CD4-positive, alpha-beta memory T cell (primary cell): ENCODE measurements around the gene ATP2C2. TPM values are rescaled to one million over a fixed set of nuclear protein-coding genes. Genes with fewer than 3 reads are reported as not detected.

Experiments
- CTCF ChIA-PET: fragments of 350-600 bp; sonication (Branson Sonifier 250); formaldehyde crosslinking; loops from one replicate; lab custom pipeline; 2021; ENCODE audit warnings: inconsistent platforms; ENCODE audit not compliant: partially characterized antibody; lab: Charles Lee
- POLR2A ChIA-PET: fragments of 350-600 bp; sonication (Branson Sonifier 250); formaldehyde crosslinking; loops from one replicate; lab custom pipeline; 2021; ENCODE audit not compliant: partially characterized antibody; lab: Charles Lee
- DNase-seq, 5 donors: peaks; one replicate each; pipeline versions ENCODE4 v3.0.0 to v3.0.0-alpha.2; 2020 to 2022; ENCODE audit warnings: mixed read lengths in 1 of 5
- H3K27ac ChIP-seq: one replicate; pipeline ENCODE4 v1.7.0; 2013; ENCODE audit warnings: low read depth, low read length
- H3K27me3 ChIP-seq: 2 replicates; pipeline ENCODE4 v1.7.0; 2013; ENCODE audit warnings: mild to moderate bottlenecking, low read length, moderate library complexity; ENCODE audit not compliant: insufficient read depth
- H3K36me3 ChIP-seq: 2 replicates; pipeline ENCODE4 v1.7.0; 2013; ENCODE audit warnings: mild to moderate bottlenecking, low read length, moderate library complexity; ENCODE audit not compliant: insufficient read depth
- H3K4me1 ChIP-seq: 2 replicates; pipeline ENCODE4 v1.7.0; 2013; ENCODE audit warnings: mild to moderate bottlenecking, low read length, moderate library complexity; ENCODE audit not compliant: insufficient read depth
- H3K4me3 ChIP-seq, 2 donors: one replicate each; pipeline ENCODE4 v1.7.0; 2013; ENCODE audit warnings: low read length in 2 of 2, mild to moderate bottlenecking in 1 of 2
- H3K9me3 ChIP-seq, 2 donors: one replicate each; pipeline ENCODE4 v1.7.0; 2013; ENCODE audit warnings: low read length in 2 of 2, control low read depth in 1 of 2; ENCODE audit not compliant: control insufficient read depth in 1 of 2
- H3K27ac Mint-ChIP-seq, 7 donors: one replicate each; pipeline ENCODE4 v1.8.0; 2020 to 2021; ENCODE audit warnings: mixed read lengths in 7 of 7, mild to moderate bottlenecking in 6 of 7, inconsistent platforms in 3 of 7, moderate library complexity in 3 of 7
- H3K27me3 Mint-ChIP-seq, 2 donors: one replicate each; pipeline ENCODE4 v1.8.0; 2020 to 2021; ENCODE audit warnings: mixed read lengths in 2 of 2
- H3K36me3 Mint-ChIP-seq, 2 donors: one replicate each; pipeline ENCODE4 v1.8.0; 2020 to 2021; ENCODE audit warnings: mixed read lengths in 2 of 2, inconsistent platforms in 1 of 2, mild to moderate bottlenecking in 1 of 2
- H3K4me1 Mint-ChIP-seq, 4 donors: one replicate each; pipeline ENCODE4 v1.8.0; 2020 to 2021; ENCODE audit warnings: mixed read lengths in 4 of 4, mild to moderate bottlenecking in 1 of 4
- H3K4me3 Mint-ChIP-seq, 8 donors: one replicate each; pipeline ENCODE4 v1.8.0; 2020 to 2021; ENCODE audit warnings: mixed read lengths in 8 of 8, mild to moderate bottlenecking in 7 of 8, moderate library complexity in 6 of 8, inconsistent platforms in 3 of 8
- H3K9me3 Mint-ChIP-seq, 8 donors: one replicate each; pipeline ENCODE4 v1.8.0; 2020 to 2021; ENCODE audit warnings: mixed read lengths in 8 of 8, mild to moderate bottlenecking in 5 of 8, inconsistent platforms in 3 of 8, moderate library complexity in 1 of 8
- intact Hi-C: fragments of 100-400 bp; cut with micrococcal nuclease; formaldehyde crosslinking; loops from one replicate; pipeline ENCODE4 v1.15.1; 2023
- polyA plus RNA-seq, 2 donors: library from polyadenylated mRNA; unstranded; fragments of 300-500 nt; fragmentation: Illumina TruSeq; gene quantifications; one replicate each; pipeline ENCODE4 v1.2.3, GENCODE V29; 2021
- total RNA-seq, 2 experiments: library from RNA; stranded (reverse); gene quantifications; one replicate each; pipeline ENCODE4 v1.2.3, GENCODE V29; 2021

ATP2C2 gene
- total and polyA plus RNA-seq, 4 experiments from 2014 or later: not detected

GRCh38 chr16:84454611-84455010 is 86.3 kb downstream of the ATP2C2 start:
- POLR2A ChIA-PET: no interaction called here
- no peaks in the 10 kb centered on the region for H3K4me1 ChIP-seq
- intact Hi-C loops: no loop called here

GRCh38 chr16:84455031-84455430 is 86.7 kb downstream of the ATP2C2 start:
- ChIA-PET CTCF (no interaction called here), POLR2A (no interaction called here)
- Histone ChIP-seq H3K27me3 (no peaks in the 10 kb centered on the region), H3K36me3 (no peaks in the 10 kb centered on the region), H3K4me3 (no peak overlapping the region), H3K27ac (no peak overlapping the region), H3K4me1 (no peaks in the 10 kb centered on the region), H3K9me3 (no peaks in the 10 kb centered on the region)
- Mint-ChIP-seq H3K27ac (peak overlapping the region in 1 of 7 donors; percentile 1), H3K4me3 (no peak overlapping the region), H3K4me1 (no peaks in the 10 kb centered on the region), H3K36me3 (peaks cover 0 to 1% of the 10 kb centered on the region in 2 donors), H3K9me3 (peaks cover 0 to 5% (median 0%) of the 10 kb centered on the region in 8 donors), H3K27me3 (no peaks in the 10 kb centered on the region)
- no peak for DNase-seq
- intact Hi-C loops: no loop called here

More at GRCh38 chr16:84454611-84455010, 86.3 kb downstream of the ATP2C2 start:
- Histone ChIP-seq H3K9me3 (no peaks in the 10 kb centered on the region), H3K27me3 (no peaks in the 10 kb centered on the region), H3K4me3 (no peak overlapping the region), H3K36me3 (no peaks in the 10 kb centered on the region), H3K27ac (no peak overlapping the region)
- no peak overlapping the region for H3K27ac Mint-ChIP-seq
- no peak overlapping the region for H3K4me3 Mint-ChIP-seq
- peaks cover 0 to 5% (median 0%) of the 10 kb centered on the region in 8 donors for H3K9me3 Mint-ChIP-seq
- H3K27me3 Mint-ChIP-seq: no peaks in the 10 kb centered on the region
- no peaks in the 10 kb centered on the region for H3K4me1 Mint-ChIP-seq
- no peak for DNase-seq
- CTCF ChIA-PET: no interaction called here
- H3K36me3 Mint-ChIP-seq: no peaks in the 10 kb centered on the region

- intact Hi-C loops: no loop called here
- no peak overlapping the region for H3K4me3 ChIP-seq
- peaks cover 0 to 2% (median 0%) of the 10 kb centered on the region in 4 donors for H3K4me1 Mint-ChIP-seq
- no peak overlapping the region for H3K4me3 Mint-ChIP-seq
- no peaks in the 10 kb centered on the region for H3K4me1 ChIP-seq
- peaks cover 5% of the 10 kb centered on the region for H3K36me3 ChIP-seq
- DNase-seq: no peak
- ChIA-PET POLR2A (no interaction called here), CTCF (no interaction called here)
- no peaks in the 10 kb centered on the region for H3K9me3 ChIP-seq
- H3K27ac ChIP-seq: no peak overlapping the region
- H3K27ac Mint-ChIP-seq: no peak overlapping the region
- H3K27me3 ChIP-seq: no peaks in the 10 kb centered on the region
- no peaks in the 10 kb centered on the region for H3K27me3 Mint-ChIP-seq
- no peaks in the 10 kb centered on the region for H3K9me3 Mint-ChIP-seq
- peaks cover 15 to 16% of the 10 kb centered on the region in 2 donors for H3K36me3 Mint-ChIP-seq
These were observed 90.5 kb downstream of the ATP2C2 start for GRCh38 chr16:84458606-84459532.

- DNase-seq: no peak
- no peaks in the 10 kb centered on the region for H3K27me3 ChIP-seq
- H3K4me1 Mint-ChIP-seq: peaks cover 0 to 2% (median 0%) of the 10 kb centered on the region in 4 donors
- H3K9me3 ChIP-seq: no peaks in the 10 kb centered on the region
- H3K27ac ChIP-seq: no peak overlapping the region
- no peaks in the 10 kb centered on the region for H3K9me3 Mint-ChIP-seq
- H3K4me3 Mint-ChIP-seq: no peak overlapping the region
- no peak overlapping the region for H3K4me3 ChIP-seq
- ChIA-PET CTCF (no interaction called here), POLR2A (no interaction called here)
- H3K4me1 ChIP-seq: no peaks in the 10 kb centered on the region
- peaks cover 16 to 19% of the 10 kb centered on the region in 2 donors for H3K36me3 Mint-ChIP-seq
- intact Hi-C loops: no loop called here
- no peak overlapping the region for H3K27ac Mint-ChIP-seq
- no peaks in the 10 kb centered on the region for H3K27me3 Mint-ChIP-seq
- peaks cover 6% of the 10 kb centered on the region for H3K36me3 ChIP-seq
These were observed 91.2 kb downstream of the ATP2C2 start for GRCh38 chr16:84459533-84459894.

GRCh38 chr16:84459941-84460405 is 91.6 kb downstream of the ATP2C2 start:
- Mint-ChIP-seq H3K4me3 (no peak overlapping the region), H3K9me3 (no peaks in the 10 kb centered on the region), H3K27me3 (no peaks in the 10 kb centered on the region), H3K4me1 (peaks cover 0 to 2% (median 0%) of the 10 kb centered on the region in 4 donors), H3K36me3 (peaks cover 21 to 23% of the 10 kb centered on the region in 2 donors), H3K27ac (peak overlapping the region in 1 of 7 donors; percentile 8)
- Histone ChIP-seq H3K27ac (no peak overlapping the region), H3K4me1 (no peaks in the 10 kb centered on the region), H3K4me3 (no peak overlapping the region), H3K36me3 (peaks cover 8% of the 10 kb centered on the region), H3K9me3 (no peaks in the 10 kb centered on the region), H3K27me3 (no peaks in the 10 kb centered on the region)
- DNase-seq: no peak
- CTCF ChIA-PET: no interaction called here
- intact Hi-C loops: no loop called here
- POLR2A ChIA-PET: no interaction called here

GRCh38 chr16:84460406-84461028 is 92.2 kb downstream of the ATP2C2 start:
- Histone ChIP-seq H3K9me3 (no peaks in the 10 kb centered on the region), H3K36me3 (peaks cover 8% of the 10 kb centered on the region), H3K27me3 (no peaks in the 10 kb centered on the region), H3K4me3 (no peak overlapping the region), H3K27ac (no peak overlapping the region), H3K4me1 (no peaks in the 10 kb centered on the region)
- ChIA-PET CTCF (no interaction called here), POLR2A (no interaction called here)
- peaks cover 0 to under 1% (median 0%) of the 10 kb centered on the region in 8 donors for H3K9me3 Mint-ChIP-seq
- H3K4me1 Mint-ChIP-seq: peaks cover 0 to 2% (median 0%) of the 10 kb centered on the region in 4 donors
- H3K27me3 Mint-ChIP-seq: no peaks in the 10 kb centered on the region
- intact Hi-C loops: no loop called here
- H3K36me3 Mint-ChIP-seq: peaks cover 22 to 25% of the 10 kb centered on the region in 2 donors
- peak overlapping the region in 1 of 7 donors; percentile 8 for H3K27ac Mint-ChIP-seq
- no peak overlapping the region for H3K4me3 Mint-ChIP-seq
- DNase-seq: no peak

GRCh38 chr16:84461029-84461412 is 92.7 kb downstream of the ATP2C2 start:
- peaks cover 25 to 30% of the 10 kb centered on the region in 2 donors for H3K36me3 Mint-ChIP-seq
- ChIA-PET CTCF (no interaction called here), POLR2A (no interaction called here)
- H3K27me3 ChIP-seq: no peaks in the 10 kb centered on the region
- peaks cover 0 to 2% (median 0%) of the 10 kb centered on the region in 4 donors for H3K4me1 Mint-ChIP-seq
- no peak overlapping the region for H3K27ac ChIP-seq
- DNase-seq: no peak
- H3K27ac Mint-ChIP-seq: no peak overlapping the region
- peaks cover 0 to 5% (median 0%) of the 10 kb centered on the region in 8 donors for H3K9me3 Mint-ChIP-seq
- H3K4me1 ChIP-seq: no peaks in the 10 kb centered on the region
- no peaks in the 10 kb centered on the region for H3K27me3 Mint-ChIP-seq
- no peak overlapping the region for H3K4me3 ChIP-seq
- H3K4me3 Mint-ChIP-seq: no peak overlapping the region
- intact Hi-C loops: no loop called here
- peaks cover 8% of the 10 kb centered on the region for H3K36me3 ChIP-seq
- H3K9me3 ChIP-seq: no peaks in the 10 kb centered on the region
